Lower leg skin (tissue), 3 donors: ENCODE data around the gene ACOX3.

Experiments used
- POLR2A ChIP-seq, 2 donors: fragments of 450-650 bp; IDR thresholded peaks; one replicate each; pipeline ENCODE4 v1.6.1; 2016 to 2017; ENCODE audit warnings: antibody characterized with exemption in 2 of 2, mild to moderate bottlenecking in 1 of 2, moderate library complexity in 1 of 2
- TF ChIP-seq, protein P1 (sequence below), 3 donors: fragments of 450-650 bp; IDR thresholded peaks; one replicate each; pipeline ENCODE4 v1.5.1; 2016; ENCODE audit warnings: antibody characterized with exemption in 3 of 3, mild to moderate bottlenecking in 3 of 3, moderate library complexity in 2 of 3

DNA sequence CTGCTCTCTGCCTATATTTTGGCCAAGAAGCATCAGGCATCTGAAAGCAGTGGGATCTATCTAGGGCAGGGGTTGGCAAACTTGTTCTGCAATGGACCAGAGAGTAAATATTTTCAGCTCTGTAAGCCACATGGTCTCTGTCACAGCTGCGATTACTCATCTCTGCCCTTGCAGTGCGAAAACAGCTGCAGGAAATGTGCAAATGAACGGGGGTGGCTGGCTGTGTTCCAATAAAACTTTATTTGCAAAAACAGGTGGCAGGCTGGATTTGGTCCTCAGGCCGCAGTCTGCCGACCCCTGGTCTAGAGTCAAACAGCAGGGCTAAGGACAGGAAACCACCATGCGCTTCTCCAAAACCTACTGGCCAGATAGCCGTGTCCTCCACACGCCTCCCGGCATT lies 48.6 kb downstream of the ACOX3 start:
- TF ChIP-seq, protein P1, sequence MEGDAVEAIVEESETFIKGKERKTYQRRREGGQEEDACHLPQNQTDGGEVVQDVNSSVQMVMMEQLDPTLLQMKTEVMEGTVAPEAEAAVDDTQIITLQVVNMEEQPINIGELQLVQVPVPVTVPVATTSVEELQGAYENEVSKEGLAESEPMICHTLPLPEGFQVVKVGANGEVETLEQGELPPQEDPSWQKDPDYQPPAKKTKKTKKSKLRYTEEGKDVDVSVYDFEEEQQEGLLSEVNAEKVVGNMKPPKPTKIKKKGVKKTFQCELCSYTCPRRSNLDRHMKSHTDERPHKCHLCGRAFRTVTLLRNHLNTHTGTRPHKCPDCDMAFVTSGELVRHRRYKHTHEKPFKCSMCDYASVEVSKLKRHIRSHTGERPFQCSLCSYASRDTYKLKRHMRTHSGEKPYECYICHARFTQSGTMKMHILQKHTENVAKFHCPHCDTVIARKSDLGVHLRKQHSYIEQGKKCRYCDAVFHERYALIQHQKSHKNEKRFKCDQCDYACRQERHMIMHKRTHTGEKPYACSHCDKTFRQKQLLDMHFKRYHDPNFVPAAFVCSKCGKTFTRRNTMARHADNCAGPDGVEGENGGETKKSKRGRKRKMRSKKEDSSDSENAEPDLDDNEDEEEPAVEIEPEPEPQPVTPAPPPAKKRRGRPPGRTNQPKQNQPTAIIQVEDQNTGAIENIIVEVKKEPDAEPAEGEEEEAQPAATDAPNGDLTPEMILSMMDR (IDR thresholded peaks at IDR 0.05), result no peak
- TF ChIP-seq POLR2A (IDR thresholded peaks at IDR 0.05), result no peak
